ENCODE results near the gene EPB41L4B. TPM values are rescaled to one million over a fixed set of nuclear protein-coding genes. Genes with fewer than 3 reads are reported as not detected.

EPB41L4B gene
- total RNA-seq, 6 experiments from 2014 or later = 0.33 to 0.37 (median 0.35) TPM; not detected in 2

- DNase-seq = no peak
- Mint-ChIP-seq H3K4me3 (no peak overlapping the region), H3K27ac (no peak overlapping the region), H3K9me3 (no peaks in the 10 kb centered on the region), H3K27me3 (ENCODE audit: insufficient read depth) (peaks cover 61% of the 10 kb centered on the region), H3K4me1 (ENCODE audit: low read depth) (peaks cover 18% of the 10 kb centered on the region), H3K36me3 (ENCODE audit: low read depth) (no peaks in the 10 kb centered on the region)
- TF ChIP-seq CTCF (IDR thresholded peaks at IDR 0.05) = no peak
Measured at GRCh38 chr9:109311731-109312130, 9.1 kb downstream of the EPB41L4B start.

- Mint-ChIP-seq H3K4me1 (ENCODE audit: low read depth) (peaks cover 18% of the 10 kb centered on the region), H3K27ac (no peak overlapping the region), H3K36me3 (ENCODE audit: low read depth) (no peaks in the 10 kb centered on the region), H3K9me3 (no peaks in the 10 kb centered on the region), H3K4me3 (no peak overlapping the region), H3K27me3 (ENCODE audit: insufficient read depth) (peaks cover 59% of the 10 kb centered on the region)
- DNase-seq = no peak
- no peak for TF ChIP-seq CTCF (IDR thresholded peaks at IDR 0.05)
Measured at GRCh38 chr9:109311286-109311685, 9.6 kb downstream of the EPB41L4B start.

GRCh38 chr9:109310486-109310901 is 10.4 kb downstream of the EPB41L4B start:
- no peak overlapping the region for H3K27ac Mint-ChIP-seq
- H3K36me3 Mint-ChIP-seq (ENCODE audit: low read depth) = no peaks in the 10 kb centered on the region
- peaks cover 18% of the 10 kb centered on the region for H3K4me1 Mint-ChIP-seq (ENCODE audit: low read depth)
- no peaks in the 10 kb centered on the region for H3K9me3 Mint-ChIP-seq
- no peak for TF ChIP-seq CTCF (IDR thresholded peaks at IDR 0.05)
- no peak overlapping the region for H3K4me3 Mint-ChIP-seq
- no peak for DNase-seq
- peaks cover 56% of the 10 kb centered on the region for H3K27me3 Mint-ChIP-seq (ENCODE audit: insufficient read depth)

GRCh38 chr9:109309282-109309681 is 11.6 kb downstream of the EPB41L4B start:
- Mint-ChIP-seq H3K4me3 (no peak overlapping the region), H3K4me1 (ENCODE audit: low read depth) (peaks cover 18% of the 10 kb centered on the region), H3K27ac (no peak overlapping the region)

GRCh38 chr9:109307380-109308240 is 13.2 kb downstream of the EPB41L4B start:
- peaks cover 38% of the 10 kb centered on the region for H3K27me3 Mint-ChIP-seq (ENCODE audit: insufficient read depth)
- TF ChIP-seq CTCF (IDR thresholded peaks at IDR 0.05) = no peak
- H3K36me3 Mint-ChIP-seq (ENCODE audit: low read depth) = no peaks in the 10 kb centered on the region
- H3K9me3 Mint-ChIP-seq = no peaks in the 10 kb centered on the region
- peaks cover 18% of the 10 kb centered on the region for H3K4me1 Mint-ChIP-seq (ENCODE audit: low read depth)
- no peak overlapping the region for H3K4me3 Mint-ChIP-seq
- no peak overlapping the region for H3K27ac Mint-ChIP-seq
- DNase-seq = no peak

More at GRCh38 chr9:109309282-109309681, 11.6 kb downstream of the EPB41L4B start:
- no peak for TF ChIP-seq CTCF (IDR thresholded peaks at IDR 0.05)
- Mint-ChIP-seq H3K27me3 (ENCODE audit: insufficient read depth) (peaks cover 54% of the 10 kb centered on the region), H3K9me3 (no peaks in the 10 kb centered on the region), H3K36me3 (ENCODE audit: low read depth) (no peaks in the 10 kb centered on the region)
- no peak for DNase-seq

Data from HFFc6 (cell line).